BJ (cell line): ENCODE results near the gene LGALS4. TPM values are rescaled to one million over a fixed set of nuclear protein-coding genes. Genes with fewer than 3 reads are reported as not detected.

Experiments used
- CTCF ChIA-PET: fragments of 350-600 bp; formaldehyde crosslinking; extraction: SDS; loops from one replicate; lab custom pipeline; 2021; ENCODE audit warnings: antibody characterized with exemption, inconsistent platforms; lab: Yijun Ruan, JAX
- POLR2A ChIA-PET: fragments of 300-600 bp; sonication (Branson Sonifier 250); formaldehyde crosslinking; extraction: SDS; loops from one replicate; lab custom pipeline; 2021; ENCODE audit warnings: antibody characterized with exemption; lab: Charles Lee
- DNase-seq: peaks from one replicate; pipeline ENCODE4 v3.0.0-alpha.2; 2011; ENCODE audit warnings: low read depth
- H3K27me3 ChIP-seq: 2 replicates; pipeline ENCODE4 v1.6.0; 2011; ENCODE audit warnings: low read length; ENCODE audit not compliant: control insufficient read depth, insufficient read depth
- H3K36me3 ChIP-seq: 2 replicates; pipeline ENCODE4 v1.5.1; 2011; ENCODE audit warnings: low read length; ENCODE audit not compliant: control insufficient read depth, insufficient read depth
- H3K4me3 ChIP-seq: 2 replicates; pipeline ENCODE4 v1.5.1; 2011; ENCODE audit warnings: low read depth, mild to moderate bottlenecking, control low read depth, low read length
- CTCF ChIP-seq: IDR thresholded peaks from 2 replicates; pipeline ENCODE4 v1.5.1; 2011; ENCODE audit warnings: low read depth, mild to moderate bottlenecking, control low read depth, inconsistent platforms, low read length, moderate library complexity; ENCODE audit not compliant: insufficient read depth
- polyA plus RNA-seq: library from polyadenylated mRNA; depleted of rRNA; stranded (reverse); fragments of >200 nt; gene quantifications from 2 replicates; pipeline ENCODE4 v1.2.3, GENCODE V29; 2011

LGALS4 gene
- polyA plus RNA-seq, 1 experiment, result 0.53 TPM

- Histone ChIP-seq H3K36me3 (peaks cover 14% of the 10 kb centered on the region), H3K27me3 (no peaks in the 10 kb centered on the region), H3K4me3 (peak overlapping the region; percentile 90)
- peak; percentile 19 for TF ChIP-seq CTCF
- POLR2A ChIA-PET, result interaction anchor here (0.6 to 1.0 kb wide), 3 partner anchors 13 to 201 kb away, joined by 6 to 9 read pairs (median 9); no protein-coding TSS in a partner anchor
- DNase-seq, result peak; percentile 100
- CTCF ChIA-PET, result interaction anchor here (1.0 to 3.2 kb wide), 3 partner anchors 12 to 80 kb away, joined by 3 to 16 read pairs (median 3); partner anchors contain the start of genes MRPS12 and SARS2
Observed at GRCh38 chr19:38850436-38850975, 37.8 kb upstream of the LGALS4 start.

GRCh38 chr19:38849860-38850435, 37.2 kb upstream of the LGALS4 start, which contains the start of gene HNRNPL:
Gene HNRNPL, minus strand, starts transcription at chr19:38849986. Its CDS starts 20 bp downstream, at chr19:38849966.
- ChIA-PET CTCF (interaction anchor here (0.7 to 1.7 kb wide), 4 partner anchors 12 to 447 kb away, joined by 3 read pairs; partner anchors contain the start of gene FAM98C), POLR2A (interaction anchor here (0.6 to 1.0 kb wide), 3 partner anchors 18 to 851 kb away, joined by 3 to 8 read pairs (median 4); partner anchors contain the start of genes ECH1 and EIF3K)
- DNase-seq, result no peak

GRCh38 chr19:38849147-38849859, 36.6 kb upstream of the LGALS4 start:
- Histone ChIP-seq H3K4me3 (peak overlapping the region; percentile 56), H3K36me3 (peaks cover 20% of the 10 kb centered on the region), H3K27me3 (no peaks in the 10 kb centered on the region)
- ChIA-PET CTCF (interaction anchor here (0.7 to 1.7 kb wide), 6 partner anchors 12 to 446 kb away, joined by 3 read pairs; partner anchors contain the start of gene FAM98C), POLR2A (interaction anchor here (0.6 to 1.0 kb wide), 6 partner anchors 10 to 850 kb away, joined by 3 to 8 read pairs (median 3); partner anchors contain the start of genes ECH1 and EIF3K)
- peak; percentile 67 for DNase-seq
- TF ChIP-seq CTCF, result no peak

More at GRCh38 chr19:38849860-38850435, 37.2 kb upstream of the LGALS4 start, which contains the start of gene HNRNPL:
- H3K36me3 ChIP-seq, result peaks cover 17% of the 10 kb centered on the region
- peak within 1 kb of the TSS; percentile 90 for H3K4me3 ChIP-seq
- no peaks in the 10 kb centered on the region for H3K27me3 ChIP-seq
- TF ChIP-seq CTCF, result peak; percentile 69

- ChIA-PET CTCF (interaction anchor here (0.7 to 1.7 kb wide), 5 partner anchors 11 to 39 kb away, joined by 3 to 6 read pairs (median 3); no protein-coding TSS in a partner anchor), POLR2A (interaction anchor here (0.7 to 1.0 kb wide), 4 partner anchors 9 to 84 kb away, joined by 3 to 8 read pairs (median 3); partner anchors contain the start of gene ECH1)
- no peak for DNase-seq
- no peak for TF ChIP-seq CTCF
- peak overlapping the region; percentile 56 for H3K4me3 ChIP-seq
- H3K27me3 ChIP-seq, result no peaks in the 10 kb centered on the region
- peaks cover 27% of the 10 kb centered on the region for H3K36me3 ChIP-seq
Observed at GRCh38 chr19:38848299-38849146, 35.8 kb upstream of the LGALS4 start.
